ENCODE measurements around the gene SELENON.

Gene SELENON

DNA sequence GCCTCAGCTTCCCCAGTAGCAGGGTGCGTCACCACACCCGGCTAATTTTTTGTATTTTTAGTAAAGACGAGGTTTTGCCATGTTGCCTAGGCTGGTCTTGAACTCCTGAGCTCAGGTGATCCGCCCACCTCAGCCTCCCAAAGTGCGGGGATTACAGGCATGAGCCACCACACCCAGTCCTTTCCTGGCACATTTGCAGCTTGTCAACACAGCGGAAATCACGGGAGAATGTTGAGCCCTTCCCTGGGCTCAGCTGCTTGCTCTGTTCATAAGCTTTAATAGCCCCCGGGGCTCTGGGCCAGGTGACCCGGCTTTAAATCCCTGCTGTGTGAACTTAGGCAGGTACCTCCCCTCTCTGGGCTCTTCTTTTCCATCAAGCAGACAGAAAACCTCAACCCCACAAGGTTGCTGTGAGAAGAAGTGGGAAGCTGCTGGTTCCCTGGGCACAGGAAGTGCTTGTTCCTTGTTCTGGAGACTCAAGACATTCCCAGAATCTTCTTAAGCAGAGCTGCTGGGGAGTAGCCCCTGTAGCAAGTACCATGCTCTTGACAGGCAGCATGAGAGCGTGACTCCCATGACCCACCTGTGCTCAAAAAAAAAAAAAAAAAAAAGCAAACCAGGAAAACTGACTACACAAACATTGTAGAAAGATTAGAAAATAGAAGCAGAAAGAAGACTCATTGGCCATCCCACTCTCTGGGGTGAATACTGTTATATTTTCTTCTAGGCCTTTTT lies 14.5 kb upstream of the SELENON start:
- H3K9me3 ChIP-seq = no peaks in the 10 kb centered on the region
- peaks cover 0 to 31% (median 17%) of the 10 kb centered on the region in 4 donors for H3K4me1 ChIP-seq
- H3K4me3 ChIP-seq = no peak overlapping the region
- TF ChIP-seq, protein P1, sequence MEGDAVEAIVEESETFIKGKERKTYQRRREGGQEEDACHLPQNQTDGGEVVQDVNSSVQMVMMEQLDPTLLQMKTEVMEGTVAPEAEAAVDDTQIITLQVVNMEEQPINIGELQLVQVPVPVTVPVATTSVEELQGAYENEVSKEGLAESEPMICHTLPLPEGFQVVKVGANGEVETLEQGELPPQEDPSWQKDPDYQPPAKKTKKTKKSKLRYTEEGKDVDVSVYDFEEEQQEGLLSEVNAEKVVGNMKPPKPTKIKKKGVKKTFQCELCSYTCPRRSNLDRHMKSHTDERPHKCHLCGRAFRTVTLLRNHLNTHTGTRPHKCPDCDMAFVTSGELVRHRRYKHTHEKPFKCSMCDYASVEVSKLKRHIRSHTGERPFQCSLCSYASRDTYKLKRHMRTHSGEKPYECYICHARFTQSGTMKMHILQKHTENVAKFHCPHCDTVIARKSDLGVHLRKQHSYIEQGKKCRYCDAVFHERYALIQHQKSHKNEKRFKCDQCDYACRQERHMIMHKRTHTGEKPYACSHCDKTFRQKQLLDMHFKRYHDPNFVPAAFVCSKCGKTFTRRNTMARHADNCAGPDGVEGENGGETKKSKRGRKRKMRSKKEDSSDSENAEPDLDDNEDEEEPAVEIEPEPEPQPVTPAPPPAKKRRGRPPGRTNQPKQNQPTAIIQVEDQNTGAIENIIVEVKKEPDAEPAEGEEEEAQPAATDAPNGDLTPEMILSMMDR (IDR thresholded peaks at IDR 0.05) = no peak
- peaks cover 0 to 14% (median 10%) of the 10 kb centered on the region in 3 donors for H3K36me3 ChIP-seq
- DNase-seq = no peak
- H3K27ac ChIP-seq = peak overlapping the region in 1 of 2 donors; percentile 46
- intact Hi-C loops (cut with DNase I; ENCODE audit: low total_unique reads) = no loop called here
- no peaks in the 10 kb centered on the region for H3K27me3 ChIP-seq

- H3K4me1 ChIP-seq = peaks cover 0 to 31% (median 17%) of the 10 kb centered on the region in 4 donors
- H3K27ac ChIP-seq = peak overlapping the region; percentile 46 to 48
- TF ChIP-seq, protein P1 (IDR thresholded peaks at IDR 0.05) = no peak
- no peak overlapping the region for H3K4me3 ChIP-seq
- intact Hi-C loops (cut with DNase I; ENCODE audit: low total_unique reads) = no loop called here
- H3K9me3 ChIP-seq = no peaks in the 10 kb centered on the region
- no peaks in the 10 kb centered on the region for H3K27me3 ChIP-seq
- peaks cover 0 to 14% (median 10%) of the 10 kb centered on the region in 3 donors for H3K36me3 ChIP-seq
- DNase-seq = no peak
These were observed 12.9 kb upstream of the SELENON start for GRCh38 chr1:25786887-25787759.

- TF ChIP-seq, protein P1 (IDR thresholded peaks at IDR 0.05) = no peak
- H3K27me3 ChIP-seq = no peaks in the 10 kb centered on the region
These were observed 12.2 kb upstream of the SELENON start for GRCh38 chr1:25787760-25788166.

DNA sequence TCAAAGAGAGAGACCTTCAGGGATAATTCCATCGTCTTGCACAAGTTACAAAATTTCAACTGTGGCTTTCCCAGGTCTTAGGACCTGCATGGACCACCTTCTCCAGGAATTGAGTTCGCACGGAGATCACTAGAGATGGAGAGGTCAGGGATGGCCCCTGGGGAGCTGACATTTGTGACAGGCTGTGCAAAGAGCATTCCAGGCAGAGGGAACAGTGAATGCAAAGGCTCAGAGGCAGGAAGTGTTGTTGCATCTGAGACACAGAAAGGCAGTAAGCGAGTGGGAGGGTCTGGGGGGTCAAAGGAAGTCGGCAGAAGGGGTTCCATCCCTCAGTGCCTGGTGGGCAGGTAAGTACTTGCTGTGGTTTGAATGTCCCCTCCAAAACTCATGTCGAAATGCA lies 9.5 kb upstream of the SELENON start:
- no peaks in the 10 kb centered on the region for H3K36me3 ChIP-seq
- intact Hi-C loops (cut with DNase I; ENCODE audit: low total_unique reads) = no loop called here
- H3K27ac ChIP-seq = no peak overlapping the region
- peaks cover 0 to 37% (median 24%) of the 10 kb centered on the region in 4 donors for H3K4me1 ChIP-seq
- H3K4me3 ChIP-seq = no peak overlapping the region
- TF ChIP-seq, protein P1 (IDR thresholded peaks at IDR 0.05) = no peak
- no peaks in the 10 kb centered on the region for H3K9me3 ChIP-seq
- no peak for DNase-seq
- no peaks in the 10 kb centered on the region for H3K27me3 ChIP-seq

More at GRCh38 chr1:25787760-25788166, 12.2 kb upstream of the SELENON start:
- Histone ChIP-seq H3K36me3 (peaks cover 0 to 12% (median 10%) of the 10 kb centered on the region in 3 donors), H3K9me3 (no peaks in the 10 kb centered on the region), H3K4me1 (peaks cover 0 to 31% (median 17%) of the 10 kb centered on the region in 4 donors), H3K27ac (peak overlapping the region; percentile 46 to 48), H3K4me3 (no peak overlapping the region)
- intact Hi-C loops (cut with DNase I; ENCODE audit: low total_unique reads) = no loop called here
- DNase-seq = no peak

- Histone ChIP-seq H3K27ac (no peak overlapping the region), H3K36me3 (no peaks in the 10 kb centered on the region), H3K27me3 (no peaks in the 10 kb centered on the region), H3K4me3 (no peak overlapping the region), H3K4me1 (peaks cover 0 to 26% (median 12%) of the 10 kb centered on the region in 4 donors), H3K9me3 (no peaks in the 10 kb centered on the region)
- intact Hi-C loops (cut with DNase I; ENCODE audit: low total_unique reads) = no loop called here
- TF ChIP-seq, protein P1 (IDR thresholded peaks at IDR 0.05) = no peak
- DNase-seq = no peak
These were observed 7.9 kb upstream of the SELENON start for GRCh38 chr1:25792115-25792514.

All from tibial artery (tissue), 4 donors.